DMS114 treated with DMSO at 0.1 percent for 48 hours (cell line): ENCODE results near the gene MYO5A.
"Not testable (repeated sequence)": the region's sequence is repeated elsewhere in the genome, so short reads cannot be mapped to it uniquely, and the experiment has no call there.

ENCODE experiments used
- DNase-seq: peaks from one replicate; lab custom pipeline; 2025; ENCODE audit not compliant: unreplicated experiment; lab: John Stamatoyannopoulos, UW

MYO5A gene

DNA sequence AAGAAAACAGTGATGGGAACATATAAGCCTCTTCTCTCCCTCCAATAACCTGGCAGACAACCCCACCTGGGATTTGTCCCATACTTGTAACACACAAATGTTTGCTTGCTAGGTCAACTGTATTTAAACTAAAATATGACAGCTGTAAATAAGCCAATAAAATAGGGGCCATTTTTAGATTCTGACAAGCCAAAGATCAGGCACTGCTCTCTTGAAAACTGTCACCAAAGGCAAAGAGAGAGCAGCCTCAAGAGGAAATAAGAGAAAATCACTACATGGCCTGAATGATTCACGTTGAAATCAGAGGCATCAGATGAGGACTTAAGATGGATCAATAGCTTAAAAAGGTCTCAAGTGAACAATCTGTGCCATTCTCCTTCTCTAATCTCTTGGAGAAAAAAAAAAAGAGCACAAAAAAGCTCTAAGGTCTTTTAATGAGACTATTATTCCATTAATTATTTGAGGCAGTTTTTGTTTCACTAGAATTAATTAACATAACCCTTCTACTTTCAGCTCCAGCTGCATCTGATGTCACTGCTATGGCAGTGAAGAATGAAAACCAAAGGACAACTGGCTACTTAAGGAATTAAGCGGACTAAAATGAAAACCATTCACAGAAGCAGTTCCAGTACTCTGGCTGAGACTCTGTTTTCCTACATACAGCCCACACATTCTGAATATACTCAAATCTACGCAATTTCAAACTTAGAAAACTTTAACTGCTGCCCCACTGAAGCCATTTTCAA, 19.0 kb downstream of the MYO5A start:
- no peak for DNase-seq

DNA sequence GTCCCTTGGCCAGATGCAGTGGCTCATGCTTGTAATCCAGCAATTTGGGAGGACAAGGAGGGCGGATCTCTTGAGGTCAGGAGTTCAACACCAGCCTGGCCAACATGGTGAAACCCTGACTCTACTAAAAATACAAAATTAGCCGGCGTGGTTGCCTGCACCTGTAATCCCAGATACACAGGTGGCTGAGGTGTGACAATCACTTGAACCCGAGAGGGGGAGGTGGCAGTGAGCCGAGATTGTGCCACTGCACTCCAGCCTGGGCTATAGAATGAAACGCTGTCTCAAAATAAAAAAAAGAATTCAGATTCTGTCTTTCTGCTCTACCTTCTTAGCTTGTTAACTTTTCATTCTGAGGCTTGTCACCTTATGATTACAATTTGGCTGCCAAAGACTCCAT, 22.1 kb downstream of the MYO5A start:
- DNase-seq: no peak

DNA sequence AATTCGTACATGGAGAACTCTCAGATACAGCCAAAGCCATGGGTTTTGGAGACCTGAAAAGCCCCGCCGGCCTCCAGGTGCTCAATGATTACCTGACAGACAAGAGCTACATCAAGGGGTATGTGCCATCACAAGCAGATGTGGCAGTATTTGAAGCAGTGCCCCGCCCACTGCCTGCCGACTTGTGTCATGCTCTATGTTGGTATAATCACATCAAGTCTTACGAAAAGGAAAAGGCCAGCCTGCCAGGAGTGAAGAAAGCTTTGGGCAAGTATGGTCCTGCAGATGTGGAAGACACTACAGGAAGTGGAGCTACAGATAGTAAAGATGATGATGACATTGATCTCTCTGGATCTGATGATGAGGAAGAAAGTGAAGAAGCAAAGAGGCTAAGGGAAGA, 23.5 kb downstream of the MYO5A start:
- DNase-seq: no peak

DNA sequence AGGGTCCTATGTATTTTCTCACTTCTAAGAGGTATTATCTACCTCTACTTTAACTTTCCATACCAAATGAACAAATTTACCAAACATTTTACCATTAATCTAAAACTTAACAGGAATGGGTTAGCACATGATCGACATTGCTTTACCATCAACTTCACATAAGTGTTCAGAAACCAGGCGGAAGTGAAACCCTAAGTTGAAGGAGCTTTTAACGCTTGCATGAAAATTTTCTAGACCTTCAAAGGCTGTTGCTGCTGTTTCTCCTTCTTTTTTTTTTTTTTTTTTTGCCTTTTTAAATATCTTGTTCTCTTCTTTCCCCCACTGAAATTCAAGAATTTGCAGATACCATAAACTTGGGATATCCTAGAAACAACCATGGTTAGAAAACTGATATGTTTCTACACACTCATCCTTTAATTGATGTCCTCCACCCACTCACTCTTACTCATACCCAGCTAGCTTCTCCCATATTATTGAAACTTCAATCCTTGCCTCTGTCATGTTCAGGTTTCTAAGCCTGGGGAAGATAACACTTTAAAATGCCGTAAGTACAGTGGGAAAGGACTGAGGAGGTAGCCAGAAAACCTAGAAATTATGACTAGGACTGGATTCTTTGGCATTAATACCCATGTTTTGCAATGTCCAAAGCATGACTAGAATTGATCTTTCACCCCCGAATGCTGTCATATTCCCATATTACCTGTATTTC, 24.7 kb downstream of the MYO5A start:
- no peak for DNase-seq

DNA sequence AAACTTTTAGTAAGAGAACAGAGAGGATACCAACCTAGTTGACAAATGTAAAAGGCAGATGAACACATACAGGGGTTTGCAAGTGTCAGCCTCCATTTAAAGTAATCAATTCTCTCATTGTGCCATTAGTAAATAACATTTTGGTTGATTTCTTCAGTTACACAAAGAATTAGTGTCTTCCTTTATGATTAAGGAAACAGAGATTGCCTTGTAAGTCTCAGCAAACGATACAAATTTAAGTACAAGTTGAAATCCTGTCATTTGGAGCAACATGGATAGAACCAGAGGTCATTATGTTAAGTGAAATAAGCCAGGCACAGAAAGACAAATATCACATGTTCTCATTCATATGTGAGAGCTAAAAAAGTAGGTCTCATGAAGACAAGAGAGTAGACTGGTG, 26.1 kb downstream of the MYO5A start:
- no peak for DNase-seq

GRCh38 chr15:52499506-52499905, 29.2 kb downstream of the MYO5A start:
- no peak for DNase-seq

GRCh38 chr15:52498706-52499105, 30.0 kb downstream of the MYO5A start:
- no peak for DNase-seq

DNA sequence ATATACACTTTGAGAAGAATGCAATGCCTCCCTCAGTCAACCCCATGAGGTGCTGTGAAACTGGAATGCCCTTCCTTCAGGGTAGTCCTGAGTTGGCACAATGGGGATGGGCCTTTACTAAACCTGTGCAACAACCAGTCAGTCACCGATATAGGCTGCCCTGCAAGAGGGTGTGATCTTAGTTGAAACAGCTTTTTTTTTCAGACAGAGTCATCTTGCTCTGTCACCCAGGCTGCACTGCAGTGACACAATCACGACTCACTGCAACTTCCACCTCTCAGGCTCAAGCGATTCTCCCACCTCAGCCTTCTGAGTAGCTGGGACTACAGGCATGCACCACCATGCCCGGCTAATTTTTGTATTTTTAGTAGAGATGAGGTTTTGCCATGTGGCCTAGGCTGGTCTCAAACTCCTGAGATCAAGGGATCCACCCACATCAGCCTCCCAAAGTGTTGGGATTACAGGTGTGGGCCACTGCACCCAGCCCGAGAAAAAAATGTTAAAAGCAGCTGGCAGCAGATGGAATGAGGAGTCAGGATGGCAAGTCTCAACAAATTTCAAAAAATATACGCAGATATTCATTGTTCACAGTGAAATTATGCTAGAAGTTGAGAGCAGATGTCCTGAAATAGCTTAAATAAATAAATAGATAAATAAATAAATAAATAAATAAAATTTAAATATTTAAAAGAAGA, 31.8 kb downstream of the MYO5A start:
- DNase-seq: no peak

DNA sequence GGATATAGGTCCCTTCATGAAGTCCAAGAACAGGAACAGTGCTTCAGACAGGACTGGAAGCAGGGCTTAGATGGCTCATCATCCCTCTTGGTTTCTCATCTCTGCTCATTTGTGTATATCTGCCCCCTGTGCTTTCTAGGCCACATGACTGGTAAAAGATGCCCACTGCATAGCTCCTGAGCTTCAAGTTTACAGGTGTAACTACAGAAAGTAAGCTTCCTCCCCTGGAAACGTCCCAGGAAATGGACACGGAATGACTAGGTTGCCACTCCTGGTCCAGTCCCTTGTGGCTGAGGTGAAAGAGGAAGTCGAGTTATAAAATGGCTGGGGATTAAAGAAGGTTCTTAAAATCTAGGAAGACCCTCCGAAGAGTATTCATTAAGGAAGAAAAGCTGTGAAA, 32.5 kb downstream of the MYO5A start:
- DNase-seq: no peak

DNA sequence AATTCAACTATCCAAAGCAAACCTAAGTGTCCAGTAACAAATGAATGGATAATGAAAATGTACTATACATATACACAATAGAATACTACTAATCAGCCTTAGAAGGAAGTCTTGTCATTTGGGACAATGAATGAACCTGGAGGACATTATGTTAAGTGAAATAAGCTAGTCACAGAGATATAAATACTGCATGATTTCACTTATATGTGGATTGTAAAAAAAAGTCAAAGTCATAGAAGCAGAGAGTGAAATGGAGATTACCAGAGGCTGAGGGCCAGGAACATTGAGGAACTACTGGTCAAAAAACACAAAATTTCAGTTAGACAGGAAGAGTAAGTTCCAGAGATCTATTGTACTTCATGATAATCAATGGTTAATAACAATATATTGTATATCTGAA, 33.6 kb downstream of the MYO5A start:
- DNase-seq: no peak

DNA sequence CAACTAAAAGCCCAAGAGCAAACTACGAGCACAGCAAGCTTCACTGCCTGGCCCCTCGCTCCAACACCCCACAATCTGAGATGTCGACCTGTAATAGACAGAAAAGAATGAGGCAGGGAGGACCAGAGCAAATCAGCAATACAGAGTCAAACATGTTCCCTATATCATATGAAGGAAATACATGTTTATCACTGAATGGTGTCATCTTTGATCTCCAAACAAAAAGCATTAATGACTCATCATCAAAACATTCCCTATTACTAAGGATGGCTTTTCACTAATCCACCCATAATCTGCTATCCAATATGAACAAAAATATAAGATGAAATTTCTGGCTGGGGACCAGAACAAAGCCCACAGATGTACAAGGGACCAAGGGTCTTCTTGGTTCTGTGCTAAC, 34.7 kb downstream of the MYO5A start:
- no peak for DNase-seq

DNA sequence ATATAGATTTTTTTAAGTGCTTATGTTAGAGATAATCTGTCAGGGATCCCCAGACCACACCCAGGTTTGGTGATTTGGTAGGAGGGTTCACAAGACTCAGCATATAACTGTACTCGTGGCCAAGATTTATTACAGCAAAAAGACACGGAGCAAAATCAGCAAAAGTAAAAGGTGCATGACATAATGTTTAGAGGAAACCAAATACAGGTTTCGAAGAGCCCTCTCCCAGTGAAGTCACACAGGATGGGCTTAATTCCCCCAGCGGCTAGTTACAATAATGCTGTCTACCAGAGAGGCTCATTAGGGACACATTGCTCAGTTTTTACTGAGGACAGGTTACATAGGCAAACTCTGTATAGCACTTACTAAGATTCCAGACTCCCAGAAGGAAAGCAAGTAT, 36.5 kb downstream of the MYO5A start:
- DNase-seq: no peak

DNA sequence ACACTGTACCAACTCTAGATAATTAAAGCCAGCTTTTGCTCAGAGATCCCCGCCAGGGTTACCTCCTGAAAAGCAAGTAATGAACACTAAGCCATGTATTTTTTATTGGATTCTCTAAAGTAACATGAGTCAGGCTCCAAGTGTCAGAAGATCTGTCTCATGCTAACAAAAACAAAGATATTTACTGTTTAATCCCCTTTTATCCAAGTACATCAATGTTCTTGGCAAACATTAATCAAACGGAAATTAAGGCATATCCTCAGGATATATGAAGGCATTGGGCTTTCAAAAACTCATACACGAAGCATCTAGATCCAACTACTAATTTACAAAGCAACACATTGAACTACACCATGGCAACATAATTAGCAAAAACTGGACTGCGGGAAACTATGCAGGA, 37.2 kb downstream of the MYO5A start:
- no peak for DNase-seq

DNA sequence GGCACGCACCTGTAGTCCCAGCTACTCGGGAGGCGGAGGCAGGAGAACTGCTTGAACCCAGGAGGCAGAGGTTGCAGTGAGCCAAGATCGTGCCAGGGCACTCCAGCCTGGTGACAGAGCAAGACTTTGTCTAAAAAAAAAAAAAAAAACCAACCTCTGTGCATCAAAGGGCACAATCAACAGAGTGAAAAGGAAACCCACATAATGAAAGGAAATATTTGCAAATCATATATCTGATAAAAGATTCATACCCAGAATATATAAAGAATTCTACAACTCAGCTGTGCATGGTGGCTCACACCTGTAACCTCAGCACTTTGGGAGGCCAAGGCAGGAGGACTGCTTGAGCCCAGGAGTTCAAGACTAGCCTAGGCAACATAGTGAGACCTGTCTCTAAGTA, 39.2 kb downstream of the MYO5A start:
- not testable (repeated sequence) for DNase-seq

- DNase-seq: no peak
These were observed 39.9 kb downstream of the MYO5A start for GRCh38 chr15:52488830-52489229.

GRCh38 chr15:52486003-52486996, 42.4 kb downstream of the MYO5A start:
- DNase-seq: no peak

GRCh38 chr15:52485290-52485689, 43.4 kb downstream of the MYO5A start:
- DNase-seq: no peak

- no peak for DNase-seq
These were observed 45.0 kb downstream of the MYO5A start for GRCh38 chr15:52483707-52484106.

- DNase-seq: no peak
These were observed 46.8 kb downstream of the MYO5A start for GRCh38 chr15:52481915-52482314.

DNA sequence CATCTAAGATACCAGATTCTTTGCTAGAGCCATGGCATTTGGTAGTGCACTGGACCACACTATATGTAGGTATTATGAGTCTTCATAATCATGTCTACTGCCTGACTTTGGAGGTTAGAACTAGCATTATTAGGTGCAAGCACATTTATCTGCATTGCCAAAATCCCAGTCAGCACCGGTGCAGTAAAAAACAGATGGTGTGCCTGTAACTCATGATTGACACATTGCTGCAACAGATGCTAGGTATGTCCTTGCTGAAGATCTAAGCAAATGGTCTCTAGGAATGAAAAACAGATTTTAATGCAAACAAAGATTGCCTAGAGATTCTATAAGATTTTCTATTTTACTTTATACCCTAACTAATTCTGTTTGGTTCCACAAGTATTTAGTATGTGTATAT, 47.7 kb downstream of the MYO5A start:
- no peak for DNase-seq

- no peak for DNase-seq
These were observed 62.0 kb downstream of the MYO5A start for GRCh38 chr15:52466716-52467115.
